ENCODE measurements around the gene LIPA. TPM values are rescaled to one million over a fixed set of nuclear protein-coding genes. Genes with fewer than 3 reads are reported as not detected.

The LIPA gene
- total and polyA plus RNA-seq, 11 donors = 4.8 to 127 (median 18.8) TPM

DNA sequence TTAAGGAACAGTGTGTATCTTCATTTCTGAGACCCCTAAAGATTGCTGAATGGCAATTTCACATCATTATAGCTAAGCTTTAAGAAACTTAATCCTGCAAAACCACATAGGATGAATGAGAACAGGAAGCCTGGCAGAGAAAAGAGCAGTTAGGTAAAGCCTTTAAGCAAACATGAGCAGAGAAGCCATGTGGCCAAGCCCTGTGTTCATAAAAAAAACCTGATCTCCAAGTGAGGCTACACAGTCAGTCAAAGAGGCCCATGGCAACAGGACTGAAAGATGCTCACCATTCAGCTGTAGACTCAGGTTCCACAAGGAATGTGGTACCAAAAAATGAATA lies 9.3 kb downstream of the LIPA start:
- intact Hi-C loops (cut with DNase I) = no loop called here
- H3K4me1 ChIP-seq = peaks cover 0 to 70% (median 7%) of the 10 kb centered on the region in 12 donors
- no peak for DNase-seq

DNA sequence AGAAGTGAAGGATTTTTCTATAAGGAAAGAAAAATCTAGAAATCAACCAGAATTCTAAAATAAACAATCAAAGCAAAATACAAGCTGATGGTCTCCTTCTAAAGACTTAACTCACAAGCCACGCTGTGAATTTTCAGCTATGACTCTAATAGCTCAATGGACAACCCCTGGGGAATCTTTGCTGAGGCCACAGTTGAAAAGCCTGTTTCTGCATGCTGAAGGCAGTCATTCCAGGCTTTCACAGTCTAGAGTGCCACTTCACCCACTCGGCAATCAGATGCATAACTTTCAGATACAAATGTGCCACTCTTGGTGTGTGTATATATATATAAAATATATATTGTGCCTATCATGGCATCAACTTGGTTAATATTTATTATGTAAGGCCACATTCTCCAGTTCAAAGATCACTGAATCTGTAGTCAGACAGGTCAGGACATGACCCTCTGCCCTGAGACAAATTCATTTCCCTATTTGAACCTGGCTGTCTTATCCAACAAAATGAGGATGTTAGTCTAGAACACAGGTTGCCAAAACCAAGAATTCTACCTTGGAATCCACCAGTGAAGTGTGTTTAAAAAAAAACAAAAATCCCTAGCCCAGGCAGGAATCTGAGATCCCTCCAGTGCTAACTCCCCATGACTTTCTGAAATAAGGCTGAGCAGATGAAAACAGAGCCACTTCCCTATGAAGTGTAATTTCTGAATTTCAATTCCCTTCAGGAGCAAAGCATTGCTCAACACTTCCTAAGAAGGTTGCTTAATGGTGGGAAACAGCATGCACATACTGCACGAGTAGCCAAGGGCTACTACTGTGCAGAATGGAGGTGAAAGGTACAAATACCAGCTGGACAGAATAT lies 9.9 kb downstream of the LIPA start:
- 77 to 84% (median 81%) methylated on average over 3 of the region's 3 CpGs for WGBS, 4 donors
- intact Hi-C loops (cut with DNase I) = no loop called here
- no peak for TF ChIP-seq POLR2A (IDR thresholded peaks at IDR 0.05)
- TF ChIP-seq, protein P1, sequence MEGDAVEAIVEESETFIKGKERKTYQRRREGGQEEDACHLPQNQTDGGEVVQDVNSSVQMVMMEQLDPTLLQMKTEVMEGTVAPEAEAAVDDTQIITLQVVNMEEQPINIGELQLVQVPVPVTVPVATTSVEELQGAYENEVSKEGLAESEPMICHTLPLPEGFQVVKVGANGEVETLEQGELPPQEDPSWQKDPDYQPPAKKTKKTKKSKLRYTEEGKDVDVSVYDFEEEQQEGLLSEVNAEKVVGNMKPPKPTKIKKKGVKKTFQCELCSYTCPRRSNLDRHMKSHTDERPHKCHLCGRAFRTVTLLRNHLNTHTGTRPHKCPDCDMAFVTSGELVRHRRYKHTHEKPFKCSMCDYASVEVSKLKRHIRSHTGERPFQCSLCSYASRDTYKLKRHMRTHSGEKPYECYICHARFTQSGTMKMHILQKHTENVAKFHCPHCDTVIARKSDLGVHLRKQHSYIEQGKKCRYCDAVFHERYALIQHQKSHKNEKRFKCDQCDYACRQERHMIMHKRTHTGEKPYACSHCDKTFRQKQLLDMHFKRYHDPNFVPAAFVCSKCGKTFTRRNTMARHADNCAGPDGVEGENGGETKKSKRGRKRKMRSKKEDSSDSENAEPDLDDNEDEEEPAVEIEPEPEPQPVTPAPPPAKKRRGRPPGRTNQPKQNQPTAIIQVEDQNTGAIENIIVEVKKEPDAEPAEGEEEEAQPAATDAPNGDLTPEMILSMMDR (IDR thresholded peaks at IDR 0.05) = no peak

More for the DNA sequence above, 9.3 kb downstream of the LIPA start:
- no peak for ATAC-seq
- H3K9me3 ChIP-seq = no peaks in the 10 kb centered on the region
- H3K27ac ChIP-seq = peak overlapping the region in 4 of 12 donors; percentile 2 to 74 (median 35)
- peaks cover 0 to 41% (median 9%) of the 10 kb centered on the region in 9 donors for H3K36me3 ChIP-seq
- no peaks in the 10 kb centered on the region for H3K27me3 ChIP-seq
- no peak overlapping the region for H3K4me3 ChIP-seq
- TF ChIP-seq POLR2A (IDR thresholded peaks at IDR 0.05) = no peak
- TF ChIP-seq, protein P1 (IDR thresholded peaks at IDR 0.05) = no peak

DNA sequence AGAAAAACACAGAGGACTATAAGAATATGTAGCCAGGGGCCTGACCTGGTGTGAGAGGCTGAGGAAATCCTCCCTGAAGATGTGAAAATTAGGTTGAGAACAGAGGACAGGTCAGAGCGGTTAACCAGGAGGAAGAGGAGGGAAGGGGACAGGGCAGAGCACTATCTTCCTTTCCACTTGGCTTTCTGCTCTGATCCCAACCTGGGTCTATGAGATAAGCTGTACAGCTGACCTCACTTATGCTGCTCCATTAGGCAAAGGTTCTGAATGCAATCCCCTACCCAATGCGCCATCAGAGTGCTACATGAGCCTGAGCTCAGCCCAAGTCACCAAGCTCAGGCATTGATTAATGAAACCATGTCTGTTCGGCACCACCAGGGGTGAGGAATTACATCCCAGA lies 10.5 kb downstream of the LIPA start:
- Histone ChIP-seq H3K4me1 (peaks cover 0 to 76% (median 7%) of the 10 kb centered on the region in 12 donors), H3K27ac (peak overlapping the region in 1 of 12 donors; percentile 74), H3K4me3 (no peak overlapping the region), H3K27me3 (no peaks in the 10 kb centered on the region), H3K36me3 (peaks cover 0 to 41% (median 9%) of the 10 kb centered on the region in 9 donors), H3K9me3 (no peaks in the 10 kb centered on the region)
- DNase-seq (no peak), ATAC-seq (no peak)
- no peak for TF ChIP-seq POLR2A (IDR thresholded peaks at IDR 0.05)
- TF ChIP-seq, protein P1 (IDR thresholded peaks at IDR 0.05) = no peak
- intact Hi-C loops (cut with DNase I) = no loop called here
- WGBS, 4 donors = 93 to 98% (median 96%) methylated on average over 3 of the region's 3 CpGs

More for the DNA sequence above, 9.9 kb downstream of the LIPA start:
- Histone ChIP-seq H3K27ac (peak overlapping the region in 4 of 12 donors; percentile 2 to 74 (median 24)), H3K36me3 (peaks cover 0 to 41% (median 9%) of the 10 kb centered on the region in 9 donors), H3K4me1 (peaks cover 0 to 70% (median 7%) of the 10 kb centered on the region in 12 donors), H3K9me3 (no peaks in the 10 kb centered on the region), H3K4me3 (no peak overlapping the region), H3K27me3 (no peaks in the 10 kb centered on the region)
- ATAC-seq = peak in 3 of 4 donors; percentile 49 to 62 (median 51)
- no peak for DNase-seq

DNA sequence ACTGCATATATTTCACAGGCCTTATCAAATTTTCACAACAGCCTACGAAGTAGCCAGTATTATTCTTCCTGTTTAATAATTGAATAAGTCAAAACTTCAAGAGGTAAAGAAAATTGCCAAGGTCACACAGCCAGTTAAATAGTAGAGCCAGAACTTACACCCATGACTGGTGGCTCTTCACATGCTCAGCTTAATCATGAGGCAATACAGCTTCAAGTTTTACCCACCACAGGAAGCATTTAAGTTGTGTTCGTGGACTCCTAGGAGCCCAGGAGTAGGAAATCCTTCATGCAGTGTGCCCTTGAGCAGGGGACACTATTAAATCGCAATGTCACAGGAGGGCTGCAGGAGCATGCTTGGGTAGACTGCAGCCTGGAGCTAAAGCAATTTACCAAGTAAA lies 11.1 kb downstream of the LIPA start:
- Histone ChIP-seq H3K4me3 (no peak overlapping the region), H3K27me3 (no peaks in the 10 kb centered on the region), H3K27ac (peak overlapping the region in 1 of 12 donors; percentile 74), H3K4me1 (peaks cover 0 to 77% (median 7%) of the 10 kb centered on the region in 12 donors), H3K9me3 (no peaks in the 10 kb centered on the region), H3K36me3 (peaks cover 0 to 39% (median 9%) of the 10 kb centered on the region in 9 donors)
- intact Hi-C loops (cut with DNase I) = no loop called here
- DNase-seq (no peak), ATAC-seq (no peak)
- WGBS, 4 donors = 88 to 95% (median 88%) methylated on average over 3 of the region's 3 CpGs
- TF ChIP-seq, protein P1 (IDR thresholded peaks at IDR 0.05) = no peak
- TF ChIP-seq POLR2A (IDR thresholded peaks at IDR 0.05) = no peak
